GM18505 (cell line): ENCODE results near the gene MLPH.

Experiments used
- ATAC-seq: cut with Tn5 transposase; IDR thresholded peaks from one replicate; pipeline ENCODE4 v1.9.1; 2021; ENCODE audit not compliant: unreplicated experiment
- POLR2A ChIP-seq: IDR thresholded peaks from 4 replicates; pipeline ENCODE4 v1.6.1; 2011; ENCODE audit warnings: borderline replicate concordance; ENCODE audit not compliant: insufficient read depth, insufficient read length; ENCODE audit errors: extremely low read depth

The MLPH gene

DNA sequence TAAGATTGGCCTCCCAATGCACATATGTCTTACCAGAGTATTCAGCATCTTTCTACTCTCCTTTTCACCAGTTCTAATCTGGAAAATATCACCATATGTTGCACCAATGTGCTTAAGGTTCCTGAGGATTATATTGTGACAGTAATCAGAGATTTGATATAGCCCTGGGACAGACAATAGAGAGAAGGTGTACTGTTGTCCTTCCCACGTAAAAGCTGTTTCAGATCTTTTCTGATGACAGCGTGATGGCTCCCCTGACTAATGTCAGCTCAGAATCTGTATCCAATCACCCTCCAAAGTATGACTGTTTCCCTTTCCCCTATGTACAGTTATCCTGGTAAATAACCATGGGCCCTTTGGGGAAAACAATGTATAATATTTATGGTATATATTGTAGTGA is 9.0 kb upstream of the MLPH start:
- TF ChIP-seq POLR2A, result no peak
- ATAC-seq, result no peak

DNA sequence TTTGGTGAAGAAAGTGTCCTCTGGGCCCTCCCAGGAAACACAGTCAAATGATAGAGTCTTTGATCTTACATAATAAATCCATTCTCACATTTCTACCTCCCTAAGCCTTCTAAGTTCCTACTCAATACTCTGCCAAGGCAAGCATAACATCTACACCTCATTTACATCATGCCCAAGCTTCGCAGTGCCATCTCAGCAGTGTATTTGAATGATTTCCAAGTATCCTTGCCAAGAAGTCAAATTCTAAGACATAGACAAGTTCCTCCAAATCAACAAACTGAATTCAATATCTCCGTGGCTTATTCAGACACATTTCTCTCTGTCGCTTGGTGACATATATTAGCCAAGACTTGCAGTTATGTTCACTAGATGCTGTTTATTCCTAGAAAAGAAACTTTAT is 8.1 kb upstream of the MLPH start:
- no peak for TF ChIP-seq POLR2A
- ATAC-seq, result no peak

DNA sequence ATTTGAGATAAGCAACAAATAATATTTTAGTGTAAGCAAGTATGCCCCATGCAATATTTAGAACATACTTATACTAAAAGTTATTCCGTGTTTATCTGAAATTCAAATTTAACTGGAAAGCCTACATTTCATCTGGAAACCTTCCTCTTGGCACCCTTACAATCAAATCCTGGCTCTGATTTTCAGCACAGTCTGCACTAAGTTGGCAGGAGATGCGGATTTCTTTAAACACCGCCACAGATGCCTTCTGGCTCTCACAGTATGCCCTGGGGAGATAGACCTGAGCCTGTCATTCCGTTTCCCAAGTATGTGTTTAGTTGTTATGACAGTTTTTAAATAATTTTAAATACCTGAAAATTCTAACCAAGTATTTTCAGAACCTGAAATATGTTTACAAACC is 7.3 kb upstream of the MLPH start:
- no peak for TF ChIP-seq POLR2A
- no peak for ATAC-seq

DNA sequence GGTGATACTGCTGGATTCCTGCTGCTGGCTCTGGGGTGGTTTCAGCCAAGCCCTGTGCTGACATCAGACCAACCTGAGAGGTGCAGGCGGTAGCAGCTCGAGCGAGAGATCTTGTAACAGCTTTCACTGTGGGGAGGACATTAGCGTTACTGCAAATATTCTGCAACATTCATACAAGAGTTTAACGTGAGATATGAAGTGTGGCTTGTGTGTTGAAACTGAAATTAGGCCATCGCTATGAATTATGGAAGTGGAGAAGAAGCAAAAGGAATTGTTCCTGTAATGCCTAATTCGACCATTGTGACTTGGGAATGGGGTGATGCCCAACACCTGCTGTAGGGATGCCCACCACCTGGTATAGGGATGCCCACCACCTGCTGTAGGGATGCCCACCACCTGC is 6.5 kb upstream of the MLPH start:
- ATAC-seq, result no peak
- no peak for TF ChIP-seq POLR2A

DNA sequence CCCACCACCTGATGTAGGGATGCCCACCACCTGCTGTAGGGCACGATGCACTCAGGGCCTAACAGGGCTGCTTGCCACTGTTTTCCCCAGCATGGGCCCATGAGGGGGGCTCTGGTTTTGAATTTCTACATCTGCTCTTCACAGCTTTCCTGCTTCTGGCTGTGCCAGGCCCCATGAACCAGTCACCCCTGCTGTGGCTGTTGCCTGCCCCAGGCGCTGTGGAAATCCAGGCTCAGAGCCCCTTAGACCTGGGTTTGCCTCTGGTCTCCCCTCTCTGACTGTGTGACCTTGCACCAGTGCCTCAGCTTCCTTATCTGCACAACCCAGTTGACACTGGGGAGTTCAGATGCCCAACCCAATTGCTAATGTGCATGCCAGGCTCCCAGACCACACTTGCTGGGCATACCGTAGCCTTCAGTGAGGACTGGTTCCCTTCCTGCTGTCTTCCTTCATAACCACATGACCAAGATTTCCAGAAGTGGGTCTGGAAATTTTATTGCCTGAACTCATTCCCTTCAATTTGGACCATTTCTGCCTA is 6.0 kb upstream of the MLPH start:
- no peak for TF ChIP-seq POLR2A

DNA sequence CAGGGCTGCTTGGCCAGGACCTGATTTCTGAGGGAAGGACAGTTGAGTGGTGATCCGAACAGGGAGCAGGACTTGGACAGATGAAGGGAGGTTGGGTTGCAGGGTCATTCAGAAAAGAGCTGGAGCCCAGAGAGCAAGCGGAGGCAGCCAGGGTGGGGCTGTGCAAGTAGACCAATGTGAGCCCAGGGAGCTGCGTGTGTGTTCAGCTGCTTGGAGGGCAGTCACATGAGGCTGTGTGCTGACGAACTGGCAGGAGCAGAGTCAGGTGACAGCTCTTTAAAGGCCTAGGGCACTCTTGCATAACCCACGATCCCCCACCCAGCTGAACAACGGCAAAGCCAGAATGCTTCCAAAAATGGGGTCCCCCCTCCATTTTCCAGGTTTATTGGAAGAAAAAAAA is 4.6 kb upstream of the MLPH start:
- ATAC-seq, result no peak
- no peak for TF ChIP-seq POLR2A

More for the DNA sequence above, 6.0 kb upstream of the MLPH start:
- ATAC-seq, result no peak

DNA sequence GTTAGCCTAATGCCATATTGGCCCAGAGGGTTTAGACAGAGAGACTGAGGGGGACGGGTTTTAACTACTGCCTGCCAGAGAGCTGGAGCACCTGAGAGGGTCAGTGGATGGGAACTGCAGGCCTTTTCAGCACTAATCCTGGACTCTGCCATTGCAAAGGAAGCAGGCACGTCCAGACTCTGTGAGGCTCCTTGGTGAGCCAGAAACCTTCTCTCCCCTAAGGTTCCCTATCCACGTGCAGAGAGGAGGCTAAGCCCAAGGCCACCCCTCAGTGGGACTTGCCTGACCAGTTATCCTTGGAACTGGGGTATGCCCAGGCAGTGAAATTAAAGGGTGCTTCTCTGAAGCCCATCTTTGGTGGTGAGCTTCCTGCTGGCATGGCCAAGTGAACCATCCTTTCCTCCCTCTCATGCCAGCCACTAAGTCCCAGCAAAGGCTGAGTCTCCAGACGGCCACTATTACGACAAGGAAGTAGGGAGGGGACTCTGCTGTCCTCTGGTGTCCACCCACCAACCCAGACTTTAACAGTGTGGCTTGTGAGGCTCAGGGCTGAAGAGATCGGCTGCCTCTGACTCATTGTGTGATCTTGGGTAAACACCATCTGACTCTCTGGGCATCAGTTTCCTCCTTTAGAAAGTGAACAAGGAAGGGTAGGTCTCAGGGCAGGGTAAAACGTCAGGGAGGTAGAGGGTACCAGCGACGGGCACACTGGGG is 3.9 kb upstream of the MLPH start:
- TF ChIP-seq POLR2A, result no peak
- no peak for ATAC-seq

DNA sequence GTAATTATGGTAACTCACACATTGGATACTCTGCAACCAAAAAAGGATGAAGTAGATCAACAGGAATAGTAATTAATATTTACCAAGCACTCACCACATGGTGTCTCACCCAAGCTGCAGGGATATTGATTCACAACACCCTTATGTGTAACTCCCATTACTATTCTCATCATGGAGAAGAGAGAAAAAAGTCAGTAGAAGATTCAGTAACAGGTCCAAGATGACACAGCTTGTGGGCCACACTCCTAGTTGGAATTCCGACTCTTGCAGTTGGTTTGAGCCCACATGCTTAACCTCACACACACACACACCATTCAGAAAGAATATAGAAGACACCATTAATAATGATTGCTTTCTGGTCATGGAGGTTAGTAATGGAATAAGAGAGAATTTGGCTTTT is 1.7 kb upstream of the MLPH start:
- no peak for TF ChIP-seq POLR2A
- ATAC-seq, result no peak

DNA sequence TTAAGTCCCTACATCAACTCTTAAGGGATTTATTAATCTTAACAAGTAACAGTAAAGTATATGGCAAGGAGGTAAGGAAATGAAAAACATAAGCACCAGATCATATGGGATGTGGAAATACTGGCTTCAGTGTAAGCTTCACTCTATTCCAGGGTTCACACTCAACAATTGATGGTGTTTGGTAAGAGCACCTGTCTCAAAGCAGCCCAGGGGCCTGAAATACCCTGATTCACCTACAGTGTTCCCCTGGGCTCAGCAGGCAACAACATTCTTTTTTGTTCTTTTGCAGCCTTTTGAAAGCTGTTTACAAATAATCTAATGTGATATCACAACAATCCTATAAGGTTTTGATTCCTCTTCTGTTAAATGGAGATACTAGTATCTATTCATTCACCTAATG is 1.2 kb upstream of the MLPH start:
- ATAC-seq, result no peak
- TF ChIP-seq POLR2A, result no peak

DNA sequence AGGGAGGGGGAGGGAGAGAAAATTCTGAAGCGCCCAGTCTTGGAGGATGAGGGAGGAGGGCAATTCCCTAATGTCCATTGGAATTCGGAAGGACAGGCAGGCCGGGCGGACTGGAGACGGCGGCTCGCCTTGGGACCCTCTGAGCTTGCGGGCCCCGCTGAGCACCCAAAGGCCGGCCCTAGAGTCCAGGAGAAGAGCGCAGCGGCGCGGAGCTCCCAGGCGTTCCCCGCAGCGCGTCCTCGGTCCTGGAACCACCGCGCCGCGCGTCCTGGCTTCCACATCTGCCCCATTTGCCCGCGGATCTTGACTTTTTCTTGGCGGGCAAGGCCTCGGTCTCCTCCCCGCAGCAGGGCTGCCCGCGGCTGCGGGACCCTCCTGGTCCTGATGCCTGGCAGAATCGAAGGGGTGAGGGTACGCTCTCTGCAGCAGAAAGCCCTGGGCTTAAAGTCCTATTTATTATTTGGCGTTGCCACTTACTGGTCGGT is 675 bp upstream of the MLPH start:
- no peak for TF ChIP-seq POLR2A
- no peak for ATAC-seq

DNA sequence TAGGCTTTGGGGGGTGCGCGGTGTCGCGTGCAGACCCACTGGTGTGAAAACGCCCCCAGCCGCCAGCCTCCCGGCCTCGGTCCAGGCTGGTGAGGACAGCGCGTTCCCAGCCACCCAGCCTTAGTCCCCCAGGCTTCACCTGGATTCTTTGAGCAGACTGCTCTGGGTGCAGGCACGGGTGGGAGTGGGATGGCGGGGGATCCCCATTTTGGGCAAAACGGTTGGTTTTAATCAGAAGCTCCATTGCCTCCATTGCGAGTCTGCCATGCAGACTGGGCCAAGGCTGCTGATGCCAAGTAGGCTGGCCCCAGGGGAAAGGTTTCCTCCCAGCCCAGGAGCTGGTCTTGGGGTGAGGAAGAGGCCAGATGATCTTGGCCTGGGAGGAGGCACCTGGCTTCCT is 445 bp downstream of the MLPH start:
- TF ChIP-seq POLR2A, result no peak
- ATAC-seq, result no peak

DNA sequence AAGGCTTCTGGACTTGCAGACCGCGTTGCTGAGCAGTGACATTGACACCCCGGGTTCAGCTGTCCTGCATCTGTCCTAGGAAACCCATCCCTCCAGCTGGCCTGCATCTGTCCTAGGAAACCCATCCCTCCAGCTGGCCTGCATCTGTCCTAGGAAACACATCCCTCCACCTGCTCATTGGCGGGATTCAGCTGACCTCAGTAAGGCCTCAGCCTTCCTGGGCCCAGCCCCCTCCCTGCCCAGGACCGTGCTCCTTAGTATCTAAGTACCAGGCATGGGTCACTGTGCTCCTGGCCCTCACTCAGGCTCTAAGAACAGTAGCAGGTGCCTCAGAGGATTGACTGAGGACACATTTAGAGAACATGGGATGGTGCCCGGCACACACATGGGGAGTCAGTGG is 1.2 kb downstream of the MLPH start:
- no peak for TF ChIP-seq POLR2A
- ATAC-seq, result no peak

DNA sequence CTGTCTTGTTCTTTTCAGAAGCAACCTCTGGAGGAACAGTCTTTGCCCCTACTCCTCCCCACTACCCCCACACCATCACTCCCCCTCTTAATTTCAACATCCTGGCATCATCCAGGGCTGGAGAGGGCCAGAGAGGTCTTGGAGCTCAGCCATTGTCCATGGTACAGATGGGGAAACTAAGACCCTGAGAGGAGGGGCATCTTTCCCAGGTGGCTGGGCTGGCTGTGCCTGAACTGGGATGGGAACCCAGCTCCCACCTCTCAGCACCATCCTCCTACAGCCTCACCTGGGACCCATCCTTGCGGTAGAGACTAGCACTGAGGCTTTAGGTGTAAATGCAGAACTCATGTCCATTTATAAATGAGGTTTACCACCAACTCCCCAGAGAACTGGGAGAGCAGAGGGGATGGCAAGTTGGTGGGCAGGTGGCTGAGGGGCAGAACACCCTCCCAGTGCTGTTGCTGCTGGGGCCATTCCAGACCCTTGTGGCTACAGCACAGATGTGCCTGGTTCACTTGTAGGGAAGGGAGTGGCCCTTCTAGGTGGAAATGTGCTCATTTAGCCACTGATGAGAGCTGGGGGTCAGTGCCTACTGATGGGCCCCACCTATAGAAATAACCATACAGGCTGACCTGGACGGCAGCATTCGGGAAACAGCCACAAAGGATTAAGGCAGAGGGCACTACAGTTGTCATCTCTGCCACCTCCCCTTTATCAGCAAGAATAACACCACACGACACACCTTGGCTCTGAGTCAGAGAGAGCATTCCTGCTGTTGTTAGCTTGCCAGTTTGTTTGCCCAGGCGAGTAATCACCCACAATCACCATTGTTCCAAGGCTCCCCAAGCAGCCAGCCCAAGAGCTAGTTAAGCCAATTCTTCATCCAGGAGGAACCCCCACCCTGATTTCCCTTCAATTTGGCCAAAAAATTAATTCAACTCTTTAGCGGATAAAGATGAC is 2.1 kb downstream of the MLPH start:
- TF ChIP-seq POLR2A, result no peak
- ATAC-seq, result no peak
